Kidney glomerular epithelial cell (primary cell): ENCODE data around the gene SORCS3.

Experiments used
- DNase-seq: peaks from one replicate; lab custom pipeline; 2025; lab: John Stamatoyannopoulos, UW

The SORCS3 gene

DNA sequence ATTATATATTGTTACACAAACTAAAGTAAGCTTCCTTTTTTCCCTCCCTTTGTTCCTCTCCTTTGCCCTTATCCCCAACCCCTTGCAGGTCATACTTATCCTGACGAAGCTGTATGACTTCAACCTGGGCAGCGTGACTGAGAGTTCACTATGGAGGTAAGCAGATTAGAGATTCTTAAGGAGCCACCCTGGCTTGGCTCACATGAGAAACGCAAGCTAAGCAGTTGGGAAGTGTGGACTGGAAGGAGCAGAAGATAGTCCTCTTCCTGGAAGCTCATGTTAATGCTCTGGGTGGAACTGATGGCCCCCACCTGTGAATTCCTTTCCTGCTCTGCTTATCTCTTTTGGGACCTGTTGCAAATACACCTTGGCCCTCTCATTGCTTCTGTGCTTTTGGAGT is 201.6 kb downstream of the SORCS3 start:
- DNase-seq: no peak

DNA sequence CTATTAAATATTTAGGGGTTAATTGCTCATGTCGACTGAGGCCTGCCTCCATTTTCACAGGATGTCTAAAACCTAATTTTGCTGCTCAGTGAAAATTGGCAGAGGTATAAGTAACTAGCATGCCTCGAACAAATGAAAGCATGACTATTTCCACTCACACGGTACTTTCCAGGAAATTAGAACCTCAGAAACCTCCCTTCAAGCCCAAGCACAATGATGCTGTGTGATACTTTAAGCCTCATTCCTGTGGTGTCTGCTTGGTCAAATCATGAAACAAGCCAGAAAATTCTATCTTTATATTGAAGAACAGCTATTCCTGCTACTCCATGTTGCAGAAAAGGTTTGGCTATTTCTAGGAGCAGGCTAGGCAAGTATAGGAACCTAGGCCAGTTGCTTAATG is 203.0 kb downstream of the SORCS3 start:
- no peak for DNase-seq

DNA sequence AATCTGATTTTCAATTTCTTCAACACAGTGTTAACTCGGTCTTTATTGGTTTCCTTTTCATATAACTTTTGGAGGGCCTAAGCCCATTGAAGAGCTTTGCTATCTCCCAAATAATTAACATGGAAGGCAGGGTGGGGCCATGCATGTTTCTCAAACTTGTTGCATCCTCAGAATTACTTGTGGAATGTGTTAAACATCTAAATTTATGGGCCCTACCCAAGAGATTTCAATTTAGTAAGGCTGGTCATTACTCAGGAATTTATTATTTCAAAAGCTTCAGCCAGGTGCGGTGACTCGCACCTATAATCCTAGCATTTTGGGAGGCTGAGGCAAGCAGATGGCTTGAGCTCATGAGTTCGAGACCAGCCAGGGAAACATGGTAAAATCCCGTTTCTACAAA is 208.9 kb downstream of the SORCS3 start:
- DNase-seq: no peak

DNA sequence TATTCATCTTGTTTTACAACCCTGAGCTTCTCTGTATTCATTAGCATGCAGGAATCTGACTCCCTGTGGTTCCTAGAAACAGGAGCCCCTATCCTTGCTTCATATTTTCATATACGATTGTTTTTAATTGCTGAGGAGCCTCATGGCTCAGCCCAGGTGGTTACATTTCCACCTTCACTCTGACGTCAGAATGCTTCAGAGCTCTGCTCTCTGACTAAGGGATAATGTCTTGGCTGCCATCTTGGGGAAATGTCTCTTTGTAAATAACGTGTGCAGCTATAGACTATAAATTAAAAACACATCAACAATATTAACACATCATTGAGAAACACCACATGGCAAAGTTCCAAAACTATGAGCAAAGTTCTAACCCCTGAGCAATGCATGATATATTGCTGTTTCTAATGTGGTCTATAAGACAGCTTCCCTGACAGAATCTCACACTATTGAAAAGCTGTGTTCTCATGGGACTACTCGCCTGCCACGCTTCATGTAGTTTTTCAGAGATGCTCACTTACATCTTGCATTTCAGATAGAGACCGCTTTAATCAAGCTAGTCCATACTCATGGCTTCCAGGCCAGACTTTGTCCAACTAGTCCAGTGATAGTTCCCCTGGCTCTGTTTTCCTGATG is 227.0 kb downstream of the SORCS3 start:
- no peak for DNase-seq

DNA sequence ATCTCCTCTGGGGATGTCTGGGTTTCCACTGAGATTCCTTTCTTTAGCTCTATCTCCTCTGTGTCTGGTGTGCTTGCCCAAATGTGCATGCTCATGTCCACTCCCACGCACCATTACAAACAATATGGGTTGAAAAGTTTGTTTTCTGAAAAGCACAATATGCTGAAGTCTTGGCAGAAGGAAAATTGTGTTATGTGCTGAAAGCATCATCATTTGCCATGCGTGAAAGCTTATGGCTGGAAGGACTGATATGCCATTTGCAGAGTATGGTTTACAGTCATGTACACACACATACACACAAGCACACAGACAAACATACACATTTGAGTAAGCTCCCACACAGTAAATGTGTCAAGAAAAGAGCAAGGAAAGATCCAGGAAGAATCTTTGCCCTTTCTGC is 231.6 kb downstream of the SORCS3 start:
- no peak for DNase-seq

DNA sequence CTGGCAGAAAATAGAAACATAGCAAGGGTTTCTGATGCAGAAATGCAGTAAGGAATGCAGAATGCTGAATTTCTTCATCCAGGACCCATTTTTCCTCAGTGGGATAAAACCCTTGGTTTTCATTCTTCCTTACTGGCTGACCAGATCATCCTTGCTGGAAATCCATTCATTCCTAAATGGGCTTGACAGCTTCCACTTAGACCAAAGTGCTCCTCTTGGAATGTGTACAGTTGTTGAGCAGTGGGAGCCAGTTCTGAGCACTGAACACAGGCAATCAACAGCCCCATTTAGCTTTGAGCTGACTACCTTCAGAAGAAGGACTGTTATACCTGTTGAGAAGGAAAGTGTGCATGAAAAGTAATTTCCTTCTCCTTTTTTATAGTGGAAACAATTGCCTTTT is 232.1 kb downstream of the SORCS3 start:
- no peak for DNase-seq

DNA sequence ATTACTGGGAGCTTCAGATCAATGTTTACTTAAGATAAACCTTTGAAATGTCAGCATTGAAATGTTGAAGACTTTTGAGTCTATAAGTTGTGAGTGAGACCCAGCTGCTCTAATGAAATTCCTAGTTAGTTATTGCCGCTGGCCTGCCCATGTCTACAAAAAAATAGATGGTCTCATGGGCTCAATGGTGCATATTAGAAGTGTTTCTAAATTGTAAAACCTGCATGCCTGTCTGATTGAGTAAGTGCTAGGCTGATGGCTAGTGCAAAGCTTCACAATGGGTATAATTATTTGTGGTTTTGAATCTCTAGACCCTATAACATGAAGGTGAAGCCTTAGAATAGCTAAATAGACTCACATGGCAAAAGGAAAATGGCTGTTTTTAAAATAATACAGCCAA is 234.5 kb downstream of the SORCS3 start:
- DNase-seq: peak; percentile 49

DNA sequence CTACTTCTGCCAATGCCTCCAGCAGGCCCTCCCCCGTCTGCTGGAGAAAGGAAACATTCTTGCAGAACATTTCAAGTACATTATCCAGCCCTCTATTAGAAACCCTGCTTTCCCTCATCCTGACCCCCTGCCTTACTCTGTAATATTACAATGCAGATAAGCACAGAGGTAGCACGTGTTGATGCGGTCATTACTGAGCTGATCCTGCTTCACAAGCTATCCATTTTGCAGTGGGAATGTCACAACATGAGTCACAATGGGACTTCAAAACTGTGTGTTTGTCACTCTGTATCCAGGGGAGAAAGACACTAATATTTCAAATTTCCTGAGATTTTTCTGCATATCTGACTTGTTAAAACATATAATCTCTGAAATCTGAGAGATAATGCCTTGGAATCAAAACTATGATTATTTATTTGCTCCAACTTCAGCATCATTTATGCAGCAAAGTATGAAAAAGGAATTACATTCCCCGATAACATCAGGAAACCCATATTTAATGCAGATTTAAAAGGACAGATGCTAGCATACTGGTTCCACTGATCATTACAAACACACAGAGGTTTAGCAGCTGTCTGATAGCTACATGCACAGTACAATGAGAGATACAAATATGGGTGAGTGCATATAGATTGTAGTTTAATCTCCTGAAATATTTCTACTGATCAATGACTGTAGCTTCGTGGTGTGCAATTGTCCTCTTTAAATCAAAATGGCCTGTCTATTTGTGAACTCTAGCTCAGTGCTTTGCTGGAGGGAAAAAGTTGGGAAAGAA is 239.7 kb downstream of the SORCS3 start:
- no peak for DNase-seq

DNA sequence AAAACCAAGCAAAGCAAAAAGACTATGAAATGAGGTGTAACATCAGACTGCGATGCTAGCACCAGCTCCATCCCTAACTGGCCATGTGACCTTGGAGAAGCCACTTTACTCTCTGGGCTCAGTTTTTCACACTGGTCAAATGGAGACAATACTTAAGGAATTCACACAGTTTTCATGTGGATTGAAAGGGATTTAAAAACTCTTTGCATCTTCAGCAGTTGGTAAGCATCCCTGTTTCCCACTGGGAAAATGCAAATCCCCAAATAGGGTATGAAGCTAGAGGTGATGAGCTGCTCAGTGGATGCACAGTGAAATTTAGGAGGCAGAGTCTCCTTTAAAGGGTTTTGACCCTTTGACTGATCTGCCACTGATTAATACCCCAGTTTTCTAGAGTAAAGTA is 240.7 kb downstream of the SORCS3 start:
- DNase-seq: no peak

DNA sequence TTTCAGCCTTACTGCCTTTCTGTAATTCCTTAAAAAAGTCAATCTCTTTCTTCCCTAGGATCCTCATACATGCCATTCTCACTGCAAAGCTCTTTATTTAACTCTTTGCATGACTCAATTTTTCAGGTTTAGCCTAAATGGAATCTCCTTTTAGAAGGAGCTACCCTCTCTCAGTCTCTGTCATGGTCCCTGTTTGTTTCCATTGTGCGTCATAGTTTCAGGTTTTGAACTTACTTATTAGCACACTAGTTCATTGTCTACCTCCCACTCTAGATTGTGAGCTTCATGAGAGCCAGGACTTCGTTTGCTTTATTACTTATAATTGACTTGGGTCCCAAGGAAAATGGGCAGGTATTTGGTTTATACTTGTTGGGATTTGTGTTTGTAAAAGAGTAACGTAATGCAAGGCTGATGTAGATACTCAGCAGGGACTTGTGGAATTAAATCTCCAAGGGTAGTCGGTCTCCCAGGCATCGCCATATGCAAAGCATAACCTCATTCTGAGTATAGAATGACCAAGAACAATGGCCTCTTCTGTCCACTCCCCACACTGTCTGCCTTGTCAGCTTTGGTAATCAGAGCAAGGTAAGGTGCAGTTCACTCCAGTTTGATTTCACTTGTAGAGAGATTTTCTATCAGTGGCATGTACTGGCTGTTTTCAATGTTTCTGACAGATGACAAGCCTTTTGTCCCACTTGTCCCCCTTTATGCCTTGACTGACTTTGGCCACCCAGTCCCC is 252.0 kb downstream of the SORCS3 start:
- DNase-seq: no peak

DNA sequence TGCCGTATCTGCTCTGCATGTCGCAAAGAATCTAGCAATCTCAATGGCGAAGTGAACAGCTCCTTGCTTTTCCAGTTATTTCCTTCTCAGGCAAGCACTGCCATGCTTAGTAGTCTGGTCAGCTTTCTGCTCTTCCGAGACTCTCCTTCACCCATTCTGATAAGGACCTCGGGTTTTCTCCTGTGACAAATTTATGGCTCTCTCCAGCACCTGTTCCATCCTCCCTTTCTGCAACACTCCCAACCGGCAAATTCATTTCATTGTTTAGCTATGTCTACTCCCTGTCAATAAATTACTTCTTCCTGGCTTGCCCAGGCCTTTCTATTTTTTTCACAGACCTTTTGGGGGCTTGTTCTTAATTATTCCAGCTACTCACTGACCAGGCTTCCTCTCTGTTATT is 252.6 kb downstream of the SORCS3 start:
- no peak for DNase-seq

DNA sequence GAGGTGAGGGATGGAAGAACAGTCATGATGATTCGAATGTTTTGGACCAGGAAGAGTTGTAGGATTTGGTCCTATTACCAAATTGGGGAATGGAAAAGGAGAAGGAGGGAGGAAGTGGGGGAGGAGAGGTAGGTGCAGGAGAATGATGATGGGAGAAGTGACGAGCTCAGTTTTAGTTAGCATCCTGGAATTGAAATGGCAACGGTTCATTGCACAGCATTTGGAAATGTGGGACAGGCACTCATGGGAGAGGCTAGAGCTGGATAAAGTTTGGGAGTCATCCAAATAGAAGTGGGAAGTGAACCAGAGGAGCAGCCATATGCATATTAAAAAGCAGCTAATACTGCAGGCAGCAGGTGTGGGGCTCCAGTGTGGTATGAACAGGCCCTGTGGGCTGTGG is 253.6 kb downstream of the SORCS3 start:
- DNase-seq: no peak

DNA sequence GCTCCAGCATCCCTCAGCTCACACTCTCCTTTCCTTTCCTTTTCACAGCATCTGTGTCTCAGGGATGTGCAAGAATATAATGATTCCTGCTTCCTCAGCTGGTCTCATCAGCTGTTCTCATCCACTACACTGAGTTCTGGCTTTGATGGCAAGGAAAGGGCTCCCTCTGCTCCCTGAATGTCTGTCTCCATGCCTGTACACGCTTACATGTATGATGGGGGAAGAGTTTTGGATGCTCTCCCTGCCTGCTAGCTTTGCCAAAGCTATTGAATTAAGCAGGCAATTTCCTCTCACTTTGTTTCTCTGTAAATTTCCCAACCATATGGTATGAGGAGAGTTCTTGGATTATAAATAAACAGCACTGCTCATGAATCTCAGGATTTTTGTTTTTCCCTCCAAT is 254.5 kb downstream of the SORCS3 start:
- no peak for DNase-seq

DNA sequence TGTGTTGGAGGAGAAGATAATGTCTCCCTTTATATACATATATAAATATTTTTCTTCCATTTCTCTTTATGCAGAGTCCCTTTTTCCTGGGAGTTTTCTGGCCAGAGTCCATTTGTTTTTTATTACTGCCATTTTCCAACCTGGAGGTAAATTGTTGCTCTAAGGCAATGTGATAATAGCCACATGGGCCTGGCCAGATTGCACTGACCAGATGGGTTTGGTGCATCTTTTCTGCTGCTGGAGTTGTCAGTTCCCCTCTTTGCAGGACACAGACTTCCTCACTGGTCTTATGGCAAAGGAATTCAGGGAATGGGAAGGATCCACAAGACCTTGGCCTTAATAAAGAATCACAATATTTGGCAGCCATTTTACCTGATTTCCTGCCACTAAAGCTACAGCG is 254.9 kb downstream of the SORCS3 start:
- DNase-seq: no peak

DNA sequence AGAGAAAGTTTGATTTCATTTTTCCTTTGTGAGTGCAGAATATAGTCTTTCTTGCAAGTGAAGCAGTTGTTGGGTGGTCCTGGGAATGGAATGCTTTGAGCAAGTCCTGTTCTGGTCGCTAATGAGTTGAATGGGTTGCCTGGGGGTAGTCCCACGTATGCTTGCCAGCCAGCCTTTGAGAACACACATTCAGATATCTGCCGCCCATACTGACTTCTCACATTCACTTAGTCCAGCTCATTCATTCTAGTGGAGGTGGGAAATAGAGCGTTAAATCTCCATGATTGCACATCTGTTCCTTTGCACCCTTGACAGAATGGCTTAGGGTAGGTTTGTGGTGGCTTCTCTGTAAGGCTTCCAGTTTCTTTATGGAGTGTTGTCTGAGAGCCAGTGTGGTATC is 256.6 kb downstream of the SORCS3 start:
- DNase-seq: no peak

DNA sequence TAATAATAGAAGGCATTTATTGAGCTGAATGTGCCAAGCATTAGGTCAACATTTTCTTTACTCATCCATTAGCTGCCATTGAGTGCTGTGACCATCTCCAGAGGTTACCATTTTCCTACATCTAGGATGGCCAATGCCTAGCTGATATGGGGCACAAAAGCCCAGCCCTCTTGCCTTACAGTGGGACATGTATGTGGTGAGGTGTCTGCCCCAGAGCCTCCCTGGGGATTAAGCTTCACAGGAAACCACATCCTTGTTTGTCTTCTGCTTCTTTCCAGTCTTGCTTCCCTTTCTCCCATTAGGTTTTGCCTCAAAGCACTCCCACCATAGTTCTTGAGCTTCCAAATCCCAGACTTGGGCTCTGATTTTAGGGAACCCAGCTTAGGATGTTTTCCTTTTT is 258.7 kb downstream of the SORCS3 start:
- no peak for DNase-seq

DNA sequence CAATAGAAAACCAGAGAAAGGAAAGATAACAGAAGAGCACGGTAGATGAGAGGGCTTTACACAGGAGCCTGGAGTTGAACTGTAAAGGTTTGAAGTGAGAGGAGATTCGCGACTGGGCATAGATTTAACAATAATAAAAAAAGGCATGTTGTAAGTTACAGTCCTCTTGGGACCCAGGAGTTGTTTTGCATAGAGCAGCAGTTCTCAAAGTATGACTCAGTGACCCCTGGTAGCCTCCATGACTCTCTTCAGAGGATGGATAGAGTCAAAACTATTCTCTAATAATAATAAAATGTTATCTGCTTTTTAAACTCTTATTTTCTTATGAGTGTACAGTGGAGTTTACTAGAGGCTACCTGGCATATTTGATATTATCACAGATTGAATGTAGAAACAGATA is 262.3 kb downstream of the SORCS3 start:
- peak; percentile 10 for DNase-seq

DNA sequence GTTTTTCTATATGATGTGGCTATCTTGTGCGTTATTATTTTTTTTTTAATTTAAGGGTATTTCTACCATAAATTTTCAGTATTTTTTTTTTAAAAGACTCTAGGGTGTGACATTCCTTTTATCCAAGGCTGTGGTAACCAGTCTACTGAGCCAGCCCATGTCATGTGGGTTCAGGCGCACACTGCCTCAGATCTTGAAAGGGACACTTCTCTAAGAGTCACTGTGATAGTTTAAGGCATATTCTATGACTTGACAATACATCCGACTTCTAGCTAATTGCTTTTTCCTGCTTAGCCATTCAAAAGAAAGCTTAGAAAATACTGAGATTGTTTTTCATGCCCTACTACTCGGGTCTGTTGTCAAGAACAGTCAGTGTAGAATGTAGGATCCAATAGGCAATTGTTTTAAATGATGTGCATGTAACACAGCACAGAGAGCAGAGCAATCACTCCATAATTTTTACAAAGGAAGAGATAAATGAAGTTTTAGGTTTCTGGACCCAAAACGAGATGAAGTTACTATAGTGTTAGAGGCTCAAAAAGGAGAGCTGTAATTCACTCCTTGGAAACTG is 263.7 kb downstream of the SORCS3 start:
- no peak for DNase-seq

DNA sequence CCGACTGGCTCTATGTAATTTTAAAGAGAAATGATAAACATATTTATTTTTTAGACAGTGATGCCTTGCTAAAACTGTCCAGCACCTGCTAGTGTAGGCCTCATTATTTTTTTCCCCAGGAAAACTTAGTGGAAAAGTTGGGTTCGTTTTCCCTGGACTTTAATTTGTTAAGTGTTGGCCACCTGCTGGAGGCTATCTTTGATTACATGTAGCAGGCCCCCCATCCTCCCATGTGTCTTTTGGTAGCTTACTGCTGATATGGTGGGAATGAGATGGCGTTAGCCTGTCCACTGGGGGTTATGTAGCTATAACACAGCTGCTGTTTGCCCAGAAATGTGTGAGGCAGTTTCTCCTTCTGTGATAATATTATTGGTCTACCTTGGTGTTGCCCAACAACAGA is 265.0 kb downstream of the SORCS3 start:
- DNase-seq: no peak

DNA sequence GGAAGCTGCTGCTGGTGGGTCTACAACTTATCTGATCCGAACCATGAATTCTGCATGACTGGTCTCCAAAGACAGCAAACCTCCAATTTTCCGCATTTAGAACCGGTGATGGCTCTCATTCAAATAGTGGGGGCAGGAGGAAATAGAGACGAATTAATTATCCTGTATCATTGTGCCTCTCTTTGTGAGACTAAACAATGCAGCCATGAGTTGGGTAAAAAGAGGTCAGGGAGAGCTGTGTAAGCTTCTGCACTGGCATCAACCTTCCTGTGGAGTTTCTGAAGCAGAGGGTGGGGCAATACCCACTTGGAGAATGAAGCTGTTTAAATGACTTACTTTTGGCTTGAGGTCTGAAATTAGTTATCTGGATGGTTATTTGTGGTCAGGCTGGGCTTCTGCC is 266.4 kb downstream of the SORCS3 start:
- DNase-seq: no peak

DNA sequence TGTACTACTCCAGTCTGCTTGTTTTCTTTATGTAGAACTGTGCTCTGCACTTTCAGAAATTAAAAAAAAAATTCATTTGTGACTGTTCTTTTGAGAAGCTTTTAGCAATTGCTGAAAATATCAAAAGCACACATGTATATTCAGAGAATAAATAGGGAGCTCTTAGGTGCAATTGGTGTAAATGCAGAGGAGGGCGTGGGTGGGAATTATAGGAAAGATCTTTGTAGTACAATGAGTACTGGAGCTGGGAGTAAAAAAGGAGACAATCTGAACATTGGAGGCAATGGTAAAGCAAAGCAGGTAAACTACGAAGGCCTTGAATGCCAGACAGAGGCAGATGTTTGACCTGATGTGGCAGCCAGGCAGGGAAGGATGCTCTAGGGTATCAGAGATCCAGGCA is 267.5 kb downstream of the SORCS3 start:
- no peak for DNase-seq

DNA sequence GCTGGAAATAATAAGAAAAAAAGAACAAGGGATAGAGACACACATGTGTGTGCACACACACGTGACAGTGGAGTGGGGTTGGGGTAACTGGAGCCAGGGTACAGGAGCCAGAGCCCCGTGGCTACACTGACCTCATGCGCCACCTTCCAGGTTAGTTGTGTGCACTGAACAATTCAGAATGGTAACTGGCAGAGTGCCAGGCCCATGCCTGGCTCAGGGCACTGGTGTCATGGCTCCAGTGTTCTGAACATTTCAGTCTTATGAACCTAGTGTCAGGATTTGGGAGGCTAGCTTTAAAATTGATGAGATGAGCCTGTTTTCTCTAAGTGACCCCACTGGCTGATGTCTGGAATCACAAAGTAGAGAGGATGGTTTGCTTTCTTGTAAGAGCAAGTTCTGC is 269.6 kb downstream of the SORCS3 start:
- DNase-seq: no peak

DNA sequence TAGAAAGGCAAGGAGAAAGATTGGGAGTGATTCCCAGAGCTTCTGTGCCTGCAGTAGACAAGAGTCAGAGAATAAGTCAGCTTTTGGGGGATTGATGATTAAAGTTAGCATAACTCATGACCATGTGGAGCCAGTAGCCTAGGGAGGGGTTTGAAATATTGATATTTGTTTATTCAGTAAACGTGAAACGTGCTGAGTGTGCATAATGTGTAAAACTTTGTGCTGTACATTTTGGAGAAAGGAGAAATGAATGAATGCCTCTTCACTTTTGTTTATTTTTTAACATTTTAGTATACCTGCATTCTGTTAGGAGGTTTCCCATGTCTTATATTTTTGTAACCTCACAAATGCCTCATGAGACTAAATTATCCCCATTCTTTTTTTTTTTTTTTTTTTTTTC is 272.3 kb downstream of the SORCS3 start:
- no peak for DNase-seq
